ENCODE results near the gene GALR3.

Gene GALR3

GRCh38 chr22:37778370-37779009 lies 44.7 kb upstream of the GALR3 start:
- DNase-seq (ENCODE audit: low read depth): no peak
- TF ChIP-seq MYC (IDR thresholded peaks at IDR 0.05; ENCODE audit: low read depth, low read length) (no peak), CTCF (IDR thresholded peaks at IDR 0.05; ENCODE audit: low read depth, low read length) (no peak), POLR2A (IDR thresholded peaks at IDR 0.05; ENCODE audit: extremely low read depth, insufficient read length) (no peak), MAX (IDR thresholded peaks at IDR 0.05; ENCODE audit: low read depth, low read length) (no peak)
- H3K4me3 ChIP-seq (ENCODE audit: low read depth, low read length): no peak overlapping the region

- TF ChIP-seq POLR2A (IDR thresholded peaks at IDR 0.05; ENCODE audit: extremely low read depth, insufficient read length): no peak
- no peak for TF ChIP-seq MAX (IDR thresholded peaks at IDR 0.05; ENCODE audit: low read depth, low read length)
- no peak for TF ChIP-seq CTCF (IDR thresholded peaks at IDR 0.05; ENCODE audit: low read depth, low read length)
- no peak for TF ChIP-seq MYC (IDR thresholded peaks at IDR 0.05; ENCODE audit: low read depth, low read length)
- no peak for DNase-seq (ENCODE audit: low read depth)
- H3K4me3 ChIP-seq (ENCODE audit: low read depth, low read length): no peak overlapping the region
These were observed 41.6 kb upstream of the GALR3 start for GRCh38 chr22:37781434-37782059.

- TF ChIP-seq CTCF (IDR thresholded peaks at IDR 0.05; ENCODE audit: low read depth, low read length) (no peak), MAX (IDR thresholded peaks at IDR 0.05; ENCODE audit: low read depth, low read length) (no peak), MYC (IDR thresholded peaks at IDR 0.05; ENCODE audit: low read depth, low read length) (no peak), POLR2A (IDR thresholded peaks at IDR 0.05; ENCODE audit: extremely low read depth, insufficient read length) (no peak)
- DNase-seq (ENCODE audit: low read depth): no peak
- H3K4me3 ChIP-seq (ENCODE audit: low read depth, low read length): no peak overlapping the region
These were observed 40.6 kb upstream of the GALR3 start for GRCh38 chr22:37782340-37783168.

GRCh38 chr22:37784829-37785495 lies 38.2 kb upstream of the GALR3 start:
- no peak for DNase-seq (ENCODE audit: low read depth)
- no peak overlapping the region for H3K4me3 ChIP-seq (ENCODE audit: low read depth, low read length)
- no peak for TF ChIP-seq MYC (IDR thresholded peaks at IDR 0.05; ENCODE audit: low read depth, low read length)
- TF ChIP-seq CTCF (IDR thresholded peaks at IDR 0.05; ENCODE audit: low read depth, low read length): no peak
- no peak for TF ChIP-seq MAX (IDR thresholded peaks at IDR 0.05; ENCODE audit: low read depth, low read length)
- no peak for TF ChIP-seq POLR2A (IDR thresholded peaks at IDR 0.05; ENCODE audit: extremely low read depth, insufficient read length)

GRCh38 chr22:37790234-37790633 lies 32.9 kb upstream of the GALR3 start:
- TF ChIP-seq POLR2A (IDR thresholded peaks at IDR 0.05; ENCODE audit: extremely low read depth, insufficient read length) (no peak), CTCF (IDR thresholded peaks at IDR 0.05; ENCODE audit: low read depth, low read length) (no peak), MAX (IDR thresholded peaks at IDR 0.05; ENCODE audit: low read depth, low read length) (no peak), MYC (IDR thresholded peaks at IDR 0.05; ENCODE audit: low read depth, low read length) (no peak)
- H3K4me3 ChIP-seq (ENCODE audit: low read depth, low read length): no peak overlapping the region
- DNase-seq (ENCODE audit: low read depth): no peak

Measured in NB4 (cell line).